ENCODE measurements around the gene CAP1.

DNA sequence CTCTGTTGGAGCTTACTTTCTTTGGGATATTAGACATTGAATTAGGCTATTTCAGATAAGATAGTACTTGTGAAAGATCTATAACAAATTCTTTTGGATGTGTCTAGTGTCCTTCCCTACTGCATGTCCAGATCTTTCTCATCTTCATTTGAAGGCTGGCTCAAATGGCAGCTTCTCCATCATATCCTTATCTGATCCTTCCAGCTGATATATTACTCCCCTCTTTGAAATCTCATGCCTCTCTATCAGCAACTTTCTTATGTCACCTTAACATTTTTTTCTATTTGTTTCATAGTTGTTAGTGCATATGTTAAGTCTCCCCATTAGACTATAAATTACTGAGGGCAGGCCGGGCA is 17.5 kb downstream of the CAP1 start:
- TF ChIP-seq, protein P1, sequence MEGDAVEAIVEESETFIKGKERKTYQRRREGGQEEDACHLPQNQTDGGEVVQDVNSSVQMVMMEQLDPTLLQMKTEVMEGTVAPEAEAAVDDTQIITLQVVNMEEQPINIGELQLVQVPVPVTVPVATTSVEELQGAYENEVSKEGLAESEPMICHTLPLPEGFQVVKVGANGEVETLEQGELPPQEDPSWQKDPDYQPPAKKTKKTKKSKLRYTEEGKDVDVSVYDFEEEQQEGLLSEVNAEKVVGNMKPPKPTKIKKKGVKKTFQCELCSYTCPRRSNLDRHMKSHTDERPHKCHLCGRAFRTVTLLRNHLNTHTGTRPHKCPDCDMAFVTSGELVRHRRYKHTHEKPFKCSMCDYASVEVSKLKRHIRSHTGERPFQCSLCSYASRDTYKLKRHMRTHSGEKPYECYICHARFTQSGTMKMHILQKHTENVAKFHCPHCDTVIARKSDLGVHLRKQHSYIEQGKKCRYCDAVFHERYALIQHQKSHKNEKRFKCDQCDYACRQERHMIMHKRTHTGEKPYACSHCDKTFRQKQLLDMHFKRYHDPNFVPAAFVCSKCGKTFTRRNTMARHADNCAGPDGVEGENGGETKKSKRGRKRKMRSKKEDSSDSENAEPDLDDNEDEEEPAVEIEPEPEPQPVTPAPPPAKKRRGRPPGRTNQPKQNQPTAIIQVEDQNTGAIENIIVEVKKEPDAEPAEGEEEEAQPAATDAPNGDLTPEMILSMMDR (CRISPR knock-in tag; IDR thresholded peaks at IDR 0.05): no peak
- TF ChIP-seq RFX5 (IDR thresholded peaks at IDR 0.05; ENCODE audit: low read depth, low read length): no peak
